Activated CD4-positive, alpha-beta T cell treated with anti-CD3 and anti-CD28 coated beads, Interleukin-2, amount 10 ng/mL, durations not matched to agents 7 days and 5 days (primary cell): ENCODE measurements around the gene LYSMD4. TPM values are rescaled to one million over a fixed set of nuclear protein-coding genes. Genes with fewer than 3 reads are reported as not detected.

Experiments used
- CTCF ChIA-PET: fragments of 350-600 bp; sonication (Branson Sonifier 250); formaldehyde crosslinking; loops from one replicate; lab custom pipeline; 2021; ENCODE audit warnings: antibody characterized with exemption; lab: Charles Lee
- POLR2A ChIA-PET: fragments of 350-600 bp; sonication (Branson Sonifier 250); formaldehyde crosslinking; loops from one replicate; lab custom pipeline; 2021; ENCODE audit warnings: antibody characterized with exemption; lab: Charles Lee
- DNase-seq: peaks from one replicate; pipeline ENCODE4 v3.0.0-alpha.2; 2020
- H3K27ac Mint-ChIP-seq: one replicate; pipeline ENCODE4 v1.8.0; 2021; ENCODE audit warnings: mild to moderate bottlenecking, moderate library complexity, mixed read lengths
- H3K27me3 Mint-ChIP-seq: one replicate; pipeline ENCODE4 v1.8.0; 2021; ENCODE audit warnings: mixed read lengths
- H3K36me3 Mint-ChIP-seq: one replicate; pipeline ENCODE4 v1.8.0; 2021; ENCODE audit warnings: low read depth, mixed read lengths
- H3K4me1 Mint-ChIP-seq: one replicate; pipeline ENCODE4 v1.8.0; 2021; ENCODE audit warnings: mixed read lengths
- H3K4me3 Mint-ChIP-seq: one replicate; pipeline ENCODE4 v1.8.0; 2021; ENCODE audit warnings: mild to moderate bottlenecking, moderate library complexity, mixed read lengths
- H3K9me3 Mint-ChIP-seq: one replicate; pipeline ENCODE4 v1.8.0; 2021; ENCODE audit warnings: mixed read lengths
- total RNA-seq, 2 experiments: library from RNA; stranded (reverse); gene quantifications; one replicate each; pipeline ENCODE4 v1.2.3, GENCODE V29; 2021

Gene LYSMD4
- total RNA-seq, 2 experiments from 2014 or later = 10.9 to 11.1 TPM

DNA sequence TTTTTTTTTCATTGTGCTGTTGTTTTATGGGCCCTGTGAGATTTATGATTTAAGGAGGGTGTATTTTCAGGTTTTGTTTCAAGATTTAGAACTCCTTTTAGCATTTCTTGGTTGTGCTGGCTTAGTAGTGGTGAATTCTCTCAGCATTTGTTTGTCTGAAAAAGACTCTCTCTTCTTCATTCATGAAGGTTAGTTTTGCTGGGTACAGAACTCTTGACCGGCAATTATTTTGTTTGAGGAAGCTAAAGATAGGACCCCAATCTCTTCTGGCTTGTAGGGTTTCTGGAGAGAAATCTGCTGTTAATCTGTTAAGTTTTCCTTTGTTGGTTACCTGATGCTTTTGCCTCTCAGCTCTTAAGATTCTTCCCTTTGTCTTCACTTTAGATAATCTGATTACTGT lies 46.9 kb downstream of the LYSMD4 start:
- H3K4me1 Mint-ChIP-seq = peaks cover 24% of the 10 kb centered on the region
- no peak overlapping the region for H3K27ac Mint-ChIP-seq
- DNase-seq = no peak
- peaks cover 31% of the 10 kb centered on the region for H3K9me3 Mint-ChIP-seq
- no peak overlapping the region for H3K4me3 Mint-ChIP-seq
- peaks cover 65% of the 10 kb centered on the region for H3K36me3 Mint-ChIP-seq
- ChIA-PET POLR2A (no interaction called here), CTCF (no interaction called here)
- no peaks in the 10 kb centered on the region for H3K27me3 Mint-ChIP-seq

DNA sequence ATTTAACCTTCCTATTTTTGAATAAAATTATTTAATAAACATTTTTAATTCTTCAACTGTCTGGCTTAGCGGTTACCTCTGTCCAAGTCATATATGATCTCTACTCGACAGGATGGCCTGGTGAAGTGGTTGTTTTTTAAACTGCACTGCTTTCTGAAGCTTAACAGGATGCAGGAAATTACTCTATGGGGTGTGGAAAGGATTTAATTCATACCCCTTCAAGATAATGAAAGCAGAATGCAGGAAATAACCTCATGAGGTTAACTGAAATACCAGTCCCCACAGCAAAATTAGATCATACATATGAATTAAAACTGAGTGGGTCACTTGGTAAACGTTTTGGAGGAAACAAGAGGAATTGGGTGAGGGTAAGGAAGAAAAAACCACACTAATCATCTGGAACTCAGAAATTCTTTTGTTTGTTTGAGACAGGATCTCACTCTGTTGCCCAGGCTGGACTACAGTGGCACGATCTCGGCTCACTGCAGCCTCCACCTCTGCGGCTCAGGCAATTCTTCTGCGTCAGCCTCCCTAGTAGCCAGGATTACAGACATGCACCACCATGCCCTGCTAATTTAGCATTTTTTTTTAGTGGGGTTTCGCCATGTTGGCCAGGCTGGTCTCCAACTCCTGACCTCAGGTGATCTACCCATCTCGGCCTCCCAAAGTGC lies 50.1 kb downstream of the LYSMD4 start:
- H3K4me3 Mint-ChIP-seq = peak overlapping the region; percentile 1
- DNase-seq = peak; percentile 36
- H3K27ac Mint-ChIP-seq = peak overlapping the region; percentile 83
- peaks cover 66% of the 10 kb centered on the region for H3K36me3 Mint-ChIP-seq
- H3K27me3 Mint-ChIP-seq = no peaks in the 10 kb centered on the region
- CTCF ChIA-PET = no interaction called here
- POLR2A ChIA-PET = no interaction called here
- peaks cover 31% of the 10 kb centered on the region for H3K9me3 Mint-ChIP-seq
- peaks cover 23% of the 10 kb centered on the region for H3K4me1 Mint-ChIP-seq

DNA sequence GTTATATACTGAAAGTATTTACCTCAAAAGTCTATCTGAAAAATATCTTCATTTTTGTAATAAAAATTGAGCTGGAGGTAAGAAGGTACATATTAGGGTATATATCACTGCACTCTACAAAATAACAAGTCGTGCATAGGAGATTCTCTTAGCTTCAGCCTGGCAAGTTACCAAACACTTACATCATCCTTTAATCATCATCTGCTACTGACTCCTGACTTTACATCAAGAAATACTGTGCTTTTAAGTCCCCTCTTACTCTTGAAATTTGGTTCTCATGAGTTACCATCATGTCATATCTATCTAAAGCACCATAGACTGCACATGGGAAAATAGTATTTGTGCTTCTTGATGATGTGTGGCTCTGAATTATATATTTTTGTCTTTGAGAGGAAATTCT lies 50.8 kb downstream of the LYSMD4 start:
- no peak for DNase-seq
- ChIA-PET POLR2A (no interaction called here), CTCF (interaction anchor here (0.7 kb wide), 1 partner anchor 410 kb away, joined by 3 read pairs; no protein-coding TSS in a partner anchor)
- peak overlapping the region; percentile 54 for H3K27ac Mint-ChIP-seq
- H3K9me3 Mint-ChIP-seq = peaks cover 28% of the 10 kb centered on the region
- peaks cover 62% of the 10 kb centered on the region for H3K36me3 Mint-ChIP-seq
- peaks cover 23% of the 10 kb centered on the region for H3K4me1 Mint-ChIP-seq
- no peak overlapping the region for H3K4me3 Mint-ChIP-seq
- no peaks in the 10 kb centered on the region for H3K27me3 Mint-ChIP-seq

DNA sequence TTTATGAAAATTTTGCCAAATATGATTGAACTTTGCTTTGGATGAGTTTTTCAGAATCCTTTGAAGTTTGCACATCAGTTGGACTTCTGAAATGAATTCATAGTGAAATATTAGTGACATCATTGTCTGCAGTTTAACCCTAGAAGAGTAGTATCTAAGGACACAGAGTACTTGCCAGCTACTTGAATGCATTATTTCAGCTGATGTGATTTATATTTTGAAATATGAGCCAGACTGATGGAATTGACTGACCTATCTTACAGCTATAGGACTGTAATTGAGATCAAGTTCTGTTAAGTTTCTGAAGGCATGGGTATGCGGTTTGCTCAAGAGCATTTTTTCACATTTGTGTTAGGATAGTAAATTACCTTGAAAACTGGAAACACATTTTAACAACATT lies 51.2 kb downstream of the LYSMD4 start:
- POLR2A ChIA-PET = no interaction called here
- Mint-ChIP-seq H3K27ac (no peak overlapping the region), H3K36me3 (peaks cover 61% of the 10 kb centered on the region)

DNA sequence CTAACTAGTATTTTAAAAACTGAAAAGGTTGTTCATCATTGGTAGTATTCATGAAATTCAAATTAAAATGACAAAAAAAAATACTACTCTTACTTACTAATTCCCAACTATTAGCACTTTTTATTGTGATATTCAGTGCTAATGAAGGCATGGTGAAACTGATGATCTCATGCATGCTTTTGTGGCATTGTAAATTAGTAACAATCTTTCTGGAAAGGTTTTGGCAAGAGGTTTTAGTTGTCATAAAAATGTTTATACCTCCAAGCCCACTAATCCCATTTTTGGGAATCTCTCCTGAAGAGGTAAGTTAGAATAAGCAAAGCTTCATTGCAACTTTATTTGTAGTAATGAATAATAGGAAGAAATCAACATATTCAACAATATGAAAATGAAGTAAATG lies 53.0 kb downstream of the LYSMD4 start:
- no peak for DNase-seq
- Mint-ChIP-seq H3K4me1 (peaks cover 23% of the 10 kb centered on the region), H3K36me3 (peaks cover 54% of the 10 kb centered on the region), H3K27ac (no peak overlapping the region), H3K9me3 (peaks cover 15% of the 10 kb centered on the region), H3K4me3 (no peak overlapping the region), H3K27me3 (no peaks in the 10 kb centered on the region)
- CTCF ChIA-PET = no interaction called here
- POLR2A ChIA-PET = no interaction called here

More for the DNA sequence above, 51.2 kb downstream of the LYSMD4 start:
- no peak for DNase-seq
- Mint-ChIP-seq H3K27me3 (no peaks in the 10 kb centered on the region), H3K4me1 (peaks cover 23% of the 10 kb centered on the region), H3K4me3 (no peak overlapping the region), H3K9me3 (peaks cover 28% of the 10 kb centered on the region)
- CTCF ChIA-PET = interaction anchor here (0.7 kb wide), 1 partner anchor 410 kb away, joined by 3 read pairs; no protein-coding TSS in a partner anchor

DNA sequence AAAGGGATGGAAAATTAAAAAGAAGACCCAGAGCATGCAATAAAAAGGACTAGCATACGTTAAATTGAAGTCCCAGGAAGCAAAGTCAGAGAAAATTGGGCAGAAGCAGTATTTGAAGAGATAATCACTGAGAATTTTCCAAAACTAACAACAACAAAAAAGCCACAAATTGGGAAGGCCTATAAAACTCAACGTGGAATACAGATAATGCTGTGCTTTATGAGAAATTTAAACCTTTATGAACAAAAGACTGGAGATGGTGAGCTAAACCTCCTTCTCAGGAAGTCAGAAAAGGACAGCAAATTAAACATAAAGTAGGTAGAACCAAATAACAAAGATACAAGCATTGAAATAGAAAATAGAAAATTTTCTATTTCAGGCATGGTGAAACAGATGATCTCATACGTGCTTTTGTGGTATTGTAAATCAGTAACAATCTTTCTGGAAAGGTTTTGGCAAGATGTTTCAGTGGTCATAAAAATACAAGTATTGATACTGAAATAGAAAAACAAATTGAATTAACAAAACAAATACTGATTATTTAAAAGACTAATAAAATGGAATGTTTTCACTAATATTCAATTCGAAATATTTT lies 55.6 kb downstream of the LYSMD4 start:
- Mint-ChIP-seq H3K27ac (no peak overlapping the region), H3K4me3 (no peak overlapping the region), H3K27me3 (no peaks in the 10 kb centered on the region), H3K4me1 (peaks cover 9% of the 10 kb centered on the region), H3K9me3 (no peaks in the 10 kb centered on the region), H3K36me3 (peaks cover 47% of the 10 kb centered on the region)
- CTCF ChIA-PET = no interaction called here
- POLR2A ChIA-PET = no interaction called here
- DNase-seq = no peak

Other genes starting within 250 kb of the LYSMD4 start
- gene MEF2A, start 167.5 kb downstream of the LYSMD4 start, total RNA-seq = 10 to 100 TPM; 24.5 to 27.0 TPM